H9 (cell line): ENCODE results near the gene BRWD1. TPM values are rescaled to one million over a fixed set of nuclear protein-coding genes. Genes with fewer than 3 reads are reported as not detected.

Source experiments
- DNase-seq: peaks from one replicate; pipeline ENCODE4 v3.0.0-alpha.2; 2017
- H2AFZ ChIP-seq: one replicate; pipeline ENCODE4 v1.6.1; 2013; ENCODE audit warnings: mild to moderate bottlenecking, low read length, control low read depth, moderate library complexity
- H2AK5ac ChIP-seq: 2 replicates; pipeline ENCODE4 v1.6.1; 2013; ENCODE audit warnings: low read length, control low read depth, mixed read lengths; ENCODE audit not compliant: insufficient read length
- H2BK120ac ChIP-seq: one replicate; pipeline ENCODE4 v1.6.1; 2013; ENCODE audit warnings: low read depth, mild to moderate bottlenecking, low read length, control low read depth, inconsistent platforms; ENCODE audit not compliant: poor library complexity, severe bottlenecking
- H2BK12ac ChIP-seq: 2 replicates; pipeline ENCODE4 v1.6.1; 2013; ENCODE audit warnings: low read length, control low read depth, mixed read lengths, low read depth; ENCODE audit not compliant: insufficient read length
- H2BK15ac ChIP-seq: 2 replicates; pipeline ENCODE4 v1.6.1; 2013; ENCODE audit warnings: low read depth, low read length, control low read depth
- H2BK20ac ChIP-seq: one replicate; pipeline ENCODE4 v1.6.1; 2013; ENCODE audit warnings: low read depth, mild to moderate bottlenecking, low read length, control low read depth, inconsistent platforms; ENCODE audit not compliant: poor library complexity, severe bottlenecking
- H2BK5ac ChIP-seq: 2 replicates; pipeline ENCODE4 v1.6.1; 2013; ENCODE audit warnings: low read length, control low read depth, mixed read lengths; ENCODE audit not compliant: insufficient read length
- H3K14ac ChIP-seq: 2 replicates; pipeline ENCODE4 v1.6.1; 2013; ENCODE audit warnings: low read length, control low read depth; ENCODE audit not compliant: insufficient read depth
- H3K18ac ChIP-seq: 2 replicates; pipeline ENCODE4 v1.6.1; 2013; ENCODE audit warnings: low read depth, mild to moderate bottlenecking, mixed read lengths, low read length, control low read depth; ENCODE audit not compliant: insufficient read length
- H3K23ac ChIP-seq: 2 replicates; pipeline ENCODE4 v1.6.1; 2013; ENCODE audit warnings: low read length, control low read depth, mixed read lengths, low read depth; ENCODE audit not compliant: insufficient read length
- H3K23me2 ChIP-seq: 2 replicates; pipeline ENCODE4 v1.6.1; 2013; ENCODE audit warnings: low read depth, mild to moderate bottlenecking, mixed read lengths, low read length, control low read depth; ENCODE audit not compliant: insufficient read length, poor library complexity, severe bottlenecking
- H3K27ac ChIP-seq: 2 replicates; pipeline ENCODE4 v1.5.1; 2013; ENCODE audit warnings: low read length, control low read depth, mixed read lengths, low read depth; ENCODE audit not compliant: insufficient read length
- H3K27me3 ChIP-seq: 2 replicates; pipeline ENCODE4 v1.6.1; 2013; ENCODE audit warnings: low read length, control low read depth, inconsistent platforms; ENCODE audit not compliant: insufficient read depth
- H3K4ac ChIP-seq: 2 replicates; pipeline ENCODE4 v1.6.1; 2013; ENCODE audit warnings: low read depth, mild to moderate bottlenecking, control low read depth, inconsistent platforms, low read length, moderate library complexity
- H3K4me1 ChIP-seq: 2 replicates; pipeline ENCODE4 v1.6.1; 2013; ENCODE audit warnings: low read length, control low read depth, inconsistent platforms; ENCODE audit not compliant: insufficient read depth
- H3K4me2 ChIP-seq: 2 replicates; pipeline ENCODE4 v1.6.1; 2013; ENCODE audit warnings: low read length, control low read depth, mixed read lengths; ENCODE audit not compliant: insufficient read length, insufficient read depth
- H3K56ac ChIP-seq: 2 replicates; pipeline ENCODE4 v1.6.1; 2013; ENCODE audit warnings: low read depth, mild to moderate bottlenecking, mixed read lengths, low read length, control low read depth; ENCODE audit not compliant: insufficient read length
- H3K79me1 ChIP-seq: 2 replicates; pipeline ENCODE4 v1.6.1; 2013; ENCODE audit warnings: low read depth, mild to moderate bottlenecking, moderate library complexity, low read length, control low read depth, inconsistent platforms; ENCODE audit not compliant: insufficient read depth, poor library complexity, severe bottlenecking
- H3K79me2 ChIP-seq: 2 replicates; pipeline ENCODE4 v1.6.1; 2013; ENCODE audit warnings: low read length, control low read depth, inconsistent platforms; ENCODE audit not compliant: insufficient read depth
- H3K9ac ChIP-seq: 2 replicates; pipeline ENCODE4 v1.6.1; 2013; ENCODE audit warnings: low read length, control low read depth, mixed read lengths; ENCODE audit not compliant: insufficient read length; ENCODE audit errors: extremely low read depth
- H3K9me3 ChIP-seq: one replicate; pipeline ENCODE4 v1.6.1; 2013; ENCODE audit warnings: low read depth, low read length, inconsistent platforms; ENCODE audit not compliant: control insufficient read depth
- H3T11ph ChIP-seq: one replicate; pipeline ENCODE4 v1.6.1; 2013; ENCODE audit warnings: mild to moderate bottlenecking, low read length, control low read depth, inconsistent platforms
- H4K20me1 ChIP-seq: one replicate; pipeline ENCODE4 v1.6.1; 2013; ENCODE audit not compliant: control insufficient read depth, insufficient read length, insufficient read depth
- H4K5ac ChIP-seq: 2 replicates; pipeline ENCODE4 v1.6.1; 2013; ENCODE audit warnings: low read depth, mild to moderate bottlenecking, mixed read lengths, low read length, control low read depth; ENCODE audit not compliant: insufficient read length
- H4K8ac ChIP-seq: replicated peaks from 2 replicates; pipeline ENCODE4 v1.6.1; 2013; ENCODE audit warnings: low read length, control low read depth, mixed read lengths, low read depth; ENCODE audit not compliant: insufficient read length
- H4K91ac ChIP-seq: 2 replicates; pipeline ENCODE4 v1.6.1; 2013; ENCODE audit warnings: low read depth, mild to moderate bottlenecking, moderate library complexity, mixed read lengths, low read length, control low read depth; ENCODE audit not compliant: insufficient read length
- H3K27ac Mint-ChIP-seq, 3 experiments: 2 replicates in 2 of 3; 3 replicates in 1 of 3; pipeline ENCODE4 v1.8.0; 2020 to 2021; ENCODE audit warnings: mixed read lengths in 3 of 3, mild to moderate bottlenecking in 1 of 3, moderate library complexity in 1 of 3
- H3K27me3 Mint-ChIP-seq: 2 replicates; pipeline ENCODE4 v1.8.0; 2021; ENCODE audit warnings: low read depth, mild to moderate bottlenecking, moderate library complexity, mixed read lengths
- H3K36me3 Mint-ChIP-seq, 3 experiments: 2 replicates in 2 of 3; 3 replicates in 1 of 3; pipeline ENCODE4 v1.8.0; 2020 to 2021; ENCODE audit warnings: low read depth in 3 of 3, mixed read lengths in 3 of 3; ENCODE audit not compliant: insufficient read depth in 1 of 3
- H3K4me1 Mint-ChIP-seq, 2 experiments: 2 replicates each; pipeline ENCODE4 v1.8.0; 2020; ENCODE audit warnings: mixed read lengths in 2 of 2
- H3K4me3 Mint-ChIP-seq, 2 experiments: 2 replicates in 1 of 2; 3 replicates in 1 of 2; pipeline ENCODE4 v1.8.0; 2020 to 2021; ENCODE audit warnings: mild to moderate bottlenecking in 2 of 2, mixed read lengths in 2 of 2, moderate library complexity in 1 of 2
- H3K9me3 Mint-ChIP-seq, 2 experiments: 2 replicates in 1 of 2; 3 replicates in 1 of 2; pipeline ENCODE4 v1.8.0; 2020; ENCODE audit warnings: mild to moderate bottlenecking in 2 of 2, mixed read lengths in 2 of 2, moderate library complexity in 1 of 2
- WGBS: extraction: QIAGEN DNeasy Blood & Tissue Kit; methylation state at CpG from one replicate; pipeline ENCODE4 v1.1.7; 2013; ENCODE audit warnings: missing lambda C conversion rate, low lambda C conversion rate, mixed read lengths; ENCODE audit not compliant: insufficient read length; ENCODE audit errors: extremely low coverage; 5-methylcytosine and 5-hydroxymethylcytosine counted together
- total RNA-seq: library from RNA; stranded (reverse); gene quantifications from 2 replicates; pipeline ENCODE4 v1.2.1, GENCODE V29; 2021
- TF ChIP-seq, protein P1 (sequence below): fragments of 200-600 bp; sonication (generic); conservative IDR thresholded peaks from 3 replicates; pipeline ENCODE4 v1.8.0; 2021; ENCODE audit warnings: antibody characterized with exemption, mild to moderate bottlenecking

Gene BRWD1
- total RNA-seq, 1 experiment from 2014 or later = 48.4 TPM

DNA sequence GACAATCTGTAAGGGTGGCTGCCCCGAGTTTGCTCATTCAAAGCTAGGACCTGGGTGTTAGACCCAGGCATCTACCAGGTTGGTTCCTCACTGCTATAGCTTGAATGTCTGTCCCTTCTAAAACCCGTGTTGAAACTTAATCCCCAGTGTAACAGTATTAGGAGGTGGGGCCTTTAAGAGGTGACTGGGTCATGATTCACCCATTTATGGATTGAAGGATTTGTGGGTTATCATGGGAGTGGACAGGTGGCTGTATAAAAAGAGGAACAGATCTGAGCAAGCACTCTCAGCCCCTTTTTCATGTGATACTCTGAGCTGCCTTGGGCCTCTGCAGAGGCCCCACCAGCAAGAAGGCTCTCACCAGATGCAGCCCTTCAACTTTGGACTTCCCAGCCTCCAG is 159.6 kb downstream of the BRWD1 start:
- H3K4me1 Mint-ChIP-seq = no peaks in the 10 kb centered on the region
- Histone ChIP-seq H2AFZ (no peak overlapping the region), H3K27ac (no peak overlapping the region), H2BK120ac (no peak overlapping the region), H4K91ac (no peak overlapping the region), H3T11ph (no peak overlapping the region), H3K79me1 (no peaks in the 10 kb centered on the region), H2BK5ac (no peak overlapping the region), H3K23me2 (no peaks in the 10 kb centered on the region), H3K9me3 (no peaks in the 10 kb centered on the region), H3K56ac (no peak overlapping the region), H2AK5ac (no peak overlapping the region), H3K9ac (no peak overlapping the region), H4K5ac (no peak overlapping the region), H3K18ac (no peak overlapping the region), H2BK20ac (no peak overlapping the region), H4K8ac (no peak overlapping the region), H3K79me2 (no peaks in the 10 kb centered on the region), H3K4me2 (no peak overlapping the region), H3K27me3 (no peaks in the 10 kb centered on the region), H3K4me1 (no peaks in the 10 kb centered on the region), H2BK15ac (no peak overlapping the region), H4K20me1 (no peaks in the 10 kb centered on the region), H3K4ac (no peak overlapping the region), H3K14ac (no peak overlapping the region), H3K23ac (no peak overlapping the region), H2BK12ac (no peak overlapping the region)
- no peak for DNase-seq
- H3K36me3 Mint-ChIP-seq = peaks cover 3 to 10% (median 4%) of the 10 kb centered on the region in 3 experiments; a peak in 5 of 7 replicates
- no CpG with 5 or more reads among the region's 2 CpGs for WGBS
- TF ChIP-seq, protein P1, sequence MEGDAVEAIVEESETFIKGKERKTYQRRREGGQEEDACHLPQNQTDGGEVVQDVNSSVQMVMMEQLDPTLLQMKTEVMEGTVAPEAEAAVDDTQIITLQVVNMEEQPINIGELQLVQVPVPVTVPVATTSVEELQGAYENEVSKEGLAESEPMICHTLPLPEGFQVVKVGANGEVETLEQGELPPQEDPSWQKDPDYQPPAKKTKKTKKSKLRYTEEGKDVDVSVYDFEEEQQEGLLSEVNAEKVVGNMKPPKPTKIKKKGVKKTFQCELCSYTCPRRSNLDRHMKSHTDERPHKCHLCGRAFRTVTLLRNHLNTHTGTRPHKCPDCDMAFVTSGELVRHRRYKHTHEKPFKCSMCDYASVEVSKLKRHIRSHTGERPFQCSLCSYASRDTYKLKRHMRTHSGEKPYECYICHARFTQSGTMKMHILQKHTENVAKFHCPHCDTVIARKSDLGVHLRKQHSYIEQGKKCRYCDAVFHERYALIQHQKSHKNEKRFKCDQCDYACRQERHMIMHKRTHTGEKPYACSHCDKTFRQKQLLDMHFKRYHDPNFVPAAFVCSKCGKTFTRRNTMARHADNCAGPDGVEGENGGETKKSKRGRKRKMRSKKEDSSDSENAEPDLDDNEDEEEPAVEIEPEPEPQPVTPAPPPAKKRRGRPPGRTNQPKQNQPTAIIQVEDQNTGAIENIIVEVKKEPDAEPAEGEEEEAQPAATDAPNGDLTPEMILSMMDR = no peak
- no peak overlapping the region for H3K27ac Mint-ChIP-seq
- peaks cover 9 to 15% of the 10 kb centered on the region in 2 experiments for H3K9me3 Mint-ChIP-seq
- H3K27me3 Mint-ChIP-seq = no peaks in the 10 kb centered on the region; the same call in 1 of the 2 replicates
- no peak overlapping the region for H3K4me3 Mint-ChIP-seq
